H1 (cell line): Measurements from ENCODE around the gene COX6A2. TPM values are rescaled to one million over a fixed set of nuclear protein-coding genes. Genes with fewer than 3 reads are reported as not detected.

Experiments used
- CTCF ChIA-PET: fragments of 300-600 bp; sonication (Branson Sonifier 250); formaldehyde crosslinking; loops from one replicate; lab custom pipeline; 2021; ENCODE audit not compliant: partially characterized antibody; lab: Charles Lee
- POLR2A ChIA-PET: fragments of 300-600 bp; sonication (Branson Sonifier 250); formaldehyde crosslinking; loops from one replicate; lab custom pipeline; 2021; ENCODE audit warnings: inconsistent platforms; ENCODE audit not compliant: partially characterized antibody; lab: Charles Lee
- DNase-seq, 2 experiments: peaks; one replicate each; pipeline versions ENCODE4 v3.0.0 to v3.0.0-alpha.2; 2010 to 2022; ENCODE audit warnings: low spot score in 2 of 2, low read depth in 1 of 2, mixed read lengths in 1 of 2
- FAIRE-seq: peaks from 2 replicates; lab custom pipeline; 2011; peaks lifted over from hg19 to GRCh38; lab: Jason Lieb, UNC
- H2AFZ ChIP-seq: 2 replicates; pipeline ENCODE4 v1.8.1; 2012; ENCODE audit warnings: low read length, inconsistent platforms
- H2AK5ac ChIP-seq: 2 replicates; pipeline ENCODE4 v1.6.1; 2013; ENCODE audit warnings: low read depth, low read length
- H2BK120ac ChIP-seq: replicated peaks from 2 replicates; pipeline ENCODE3; 2013; ENCODE audit warnings: low read depth, low read length, inconsistent platforms
- H2BK12ac ChIP-seq: 2 replicates; pipeline ENCODE4 v1.6.1; 2013; ENCODE audit warnings: low read depth, low read length
- H2BK15ac ChIP-seq: 2 replicates; pipeline ENCODE4 v1.6.1; 2013; ENCODE audit warnings: low read length
- H2BK20ac ChIP-seq: 2 replicates; pipeline ENCODE4 v1.6.1; 2013; ENCODE audit warnings: low read length
- H2BK5ac ChIP-seq: 2 replicates; pipeline ENCODE4 v1.6.1; 2013; ENCODE audit warnings: low read depth, low read length
- H3K14ac ChIP-seq: 2 replicates; pipeline ENCODE4 v1.6.1; 2013; ENCODE audit warnings: inconsistent platforms; ENCODE audit not compliant: insufficient read length
- H3K18ac ChIP-seq: 2 replicates; pipeline ENCODE4 v1.6.1; 2013; ENCODE audit warnings: low read length; ENCODE audit errors: extremely low read depth
- H3K23ac ChIP-seq: 2 replicates; pipeline ENCODE4 v1.6.1; 2013; ENCODE audit warnings: inconsistent platforms; ENCODE audit not compliant: insufficient read length
- H3K23me2 ChIP-seq: 2 replicates; pipeline ENCODE4 v1.6.1; 2013; ENCODE audit warnings: low read depth, low read length
- H3K27ac ChIP-seq: 2 replicates; pipeline ENCODE4 v1.6.1; 2011; ENCODE audit warnings: low read depth, low read length, inconsistent platforms
- H3K27me3 ChIP-seq, 4 experiments: replicated peaks in 1 of 4; 1 replicate in 1 of 4; 2 replicates in 3 of 4; pipeline versions ENCODE4 v1.6.1 to v1.8.1; 2011 to 2013; ENCODE audit warnings: low read length in 3 of 4, mild to moderate bottlenecking in 3 of 4, inconsistent platforms in 2 of 4, mixed read lengths in 2 of 4, moderate library complexity in 1 of 4; ENCODE audit not compliant: control insufficient read depth in 3 of 4, insufficient read depth in 3 of 4; ENCODE audit errors: extremely low read depth in 1 of 4
- H3K36me3 ChIP-seq, 4 experiments: 2 replicates each; pipeline versions ENCODE4 v1.6.1 to v1.8.1; 2011 to 2013; ENCODE audit warnings: mild to moderate bottlenecking in 4 of 4, low read length in 3 of 4, moderate library complexity in 2 of 4, control low read depth in 1 of 4, inconsistent platforms in 1 of 4; ENCODE audit not compliant: insufficient read depth in 4 of 4, control insufficient read depth in 2 of 4
- H3K4ac ChIP-seq: replicated peaks from 2 replicates; pipeline ENCODE3; 2013; ENCODE audit warnings: low read length, low read depth, mixed read lengths, inconsistent platforms; ENCODE audit not compliant: insufficient read length
- H3K4me1 ChIP-seq, 4 experiments: replicated peaks in 1 of 4; 1 replicate in 1 of 4; 2 replicates in 3 of 4; pipeline versions ENCODE4 v1.6.1 to v1.8.1; 2011 to 2013; ENCODE audit warnings: low read length in 3 of 4, inconsistent platforms in 2 of 4, mixed read lengths in 1 of 4; ENCODE audit not compliant: insufficient read depth in 4 of 4, control insufficient read depth in 3 of 4
- H3K4me2 ChIP-seq, 2 experiments: 2 replicates each; pipeline versions ENCODE4 v1.6.1 to v1.8.1; 2011 to 2013; ENCODE audit warnings: low read depth in 2 of 2, low read length in 2 of 2, control low read depth in 1 of 2, inconsistent platforms in 1 of 2, mild to moderate bottlenecking in 1 of 2; ENCODE audit not compliant: insufficient read depth in 1 of 2
- H3K4me3 ChIP-seq, 4 experiments: fragments of 200-600, 300-600 bp in 1 of 4; sonication (generic), shearing (Covaris generic), sonication (Bioruptor Twin) in 1 of 4; 2 replicates each; pipeline versions ENCODE4 v1.5.1 to v1.8.1; 2011 to 2016; ENCODE audit warnings: low read length in 4 of 4, low read depth in 3 of 4, control low read depth in 2 of 4, inconsistent platforms in 2 of 4, mild to moderate bottlenecking in 2 of 4, mixed read lengths in 1 of 4, moderate library complexity in 1 of 4; ENCODE audit not compliant: insufficient read depth in 2 of 4; ENCODE audit errors: extremely low read depth in 1 of 4
- H3K56ac ChIP-seq: replicated peaks from 2 replicates; pipeline ENCODE3; 2013; ENCODE audit warnings: low read depth, mild to moderate bottlenecking, mixed read lengths, low read length, inconsistent platforms; ENCODE audit not compliant: insufficient read length
- H3K79me1 ChIP-seq: 2 replicates; pipeline ENCODE4 v1.6.1; 2013; ENCODE audit warnings: low read depth, low read length, control low read depth
- H3K79me2 ChIP-seq, 2 experiments: 2 replicates each; pipeline versions ENCODE4 v1.6.1 to v1.8.1; 2012 to 2013; ENCODE audit warnings: low read length in 2 of 2, mild to moderate bottlenecking in 2 of 2, inconsistent platforms in 1 of 2; ENCODE audit not compliant: insufficient read depth in 2 of 2, control insufficient read depth in 1 of 2
- H3K9ac ChIP-seq, 4 experiments: replicated peaks in 1 of 4; 1 replicate in 1 of 4; 2 replicates in 3 of 4; pipeline versions ENCODE4 v1.6.1 to v1.8.1; 2011 to 2013; ENCODE audit warnings: low read depth in 3 of 4, low read length in 3 of 4, control low read depth in 2 of 4, mild to moderate bottlenecking in 2 of 4, moderate library complexity in 2 of 4, inconsistent platforms in 1 of 4; ENCODE audit errors: extremely low read depth in 1 of 4
- H3K9me3 ChIP-seq, 2 experiments: 2 replicates each; pipeline versions ENCODE4 v1.6.1 to v1.8.1; 2012 to 2013; ENCODE audit warnings: mild to moderate bottlenecking in 2 of 2, moderate library complexity in 2 of 2, control low read depth in 1 of 2, inconsistent platforms in 1 of 2, low read depth in 1 of 2, low read length in 1 of 2, mixed read lengths in 1 of 2; ENCODE audit not compliant: insufficient read depth in 2 of 2
- H4K20me1 ChIP-seq, 2 experiments: replicated peaks in 1 of 2; 2 replicates each; pipeline versions ENCODE3 to v1.8.1; 2011 to 2013; ENCODE audit warnings: inconsistent platforms in 2 of 2, low read length in 2 of 2, mild to moderate bottlenecking in 1 of 2; ENCODE audit not compliant: insufficient read depth in 2 of 2, control insufficient read depth in 1 of 2
- H4K5ac ChIP-seq: 2 replicates; pipeline ENCODE4 v1.6.1; 2013; ENCODE audit warnings: low read length, low read depth, mixed read lengths, inconsistent platforms; ENCODE audit not compliant: insufficient read length
- H4K8ac ChIP-seq: 2 replicates; pipeline ENCODE4 v1.8.0; 2013; ENCODE audit warnings: mild to moderate bottlenecking, moderate library complexity, low read length, inconsistent platforms; ENCODE audit not compliant: insufficient read depth; ENCODE audit errors: extremely low read depth
- H4K91ac ChIP-seq: replicated peaks from 2 replicates; pipeline ENCODE3; 2013; ENCODE audit warnings: low read length, mixed read lengths, inconsistent platforms; ENCODE audit not compliant: insufficient read length
- RNF2 ChIP-seq: fragments of 200-900, 300-1000 bp; sonication (generic); IDR thresholded peaks from 2 replicates; pipeline ENCODE4 v1.7.1; 2016; ENCODE audit warnings: borderline replicate concordance, low read depth, mild to moderate bottlenecking, antibody characterized with exemption, low read length; ENCODE audit not compliant: poor library complexity, severe bottlenecking; ENCODE audit errors: missing control alignments
- WGBS, 2 experiments: shearing (Covaris generic) in 1 of 2; methylation state at CpG; one replicate each; pipeline versions ENCODE4 v1.1.6 to v1.1.7; 2013 to 2015; ENCODE audit warnings: low lambda C conversion rate in 2 of 2, mixed read lengths in 2 of 2, inconsistent platforms in 1 of 2, low coverage in 1 of 2, missing lambda C conversion rate in 1 of 2; ENCODE audit not compliant: insufficient replicate concordance in 2 of 2, insufficient coverage in 1 of 2, insufficient read length in 1 of 2; ENCODE audit errors: extremely low coverage in 1 of 2, missing lambda C conversion rate in 1 of 2; 5-methylcytosine and 5-hydroxymethylcytosine counted together
- polyA plus RNA-seq, 7 experiments: library from polyadenylated mRNA; depleted of rRNA in 3 of 7; stranded (reverse) in 5 of 7; unstranded in 2 of 7; fragments of >200 nt in 5 of 7; fragments of 200-250 nt in 2 of 7; gene quantifications; 1 replicate in 5 of 7; 2 replicates in 1 of 7; 4 replicates in 1 of 7; pipeline versions ENCODE4 v1.2.1 to v1.2.3, GENCODE V29; 2011 to 2013; ENCODE audit warnings: missing spikeins in 2 of 7, mixed read lengths in 2 of 7
- total RNA-seq: library from RNA; stranded (reverse); fragmentation: NEBNext Ultra II Directional; extraction: Animal tissue kit (Norgen Biotek cat#: 25700); gene quantifications from 2 replicates; pipeline ENCODE4 v1.2.1, GENCODE V29; 2021

Gene COX6A2
- total and polyA plus RNA-seq, 2 of the 8 experiments (the other 6 are each of a cell fraction or from before 2014, with no cell fraction given): 0.79 TPM; not detected in 1

GRCh38 chr16:31470615-31471014, 42.5 kb upstream of the COX6A2 start:
- ChIA-PET CTCF (interaction anchor here (1.4 kb wide), 1 partner anchor 10 kb away, joined by 10 read pairs; no protein-coding TSS in a partner anchor), POLR2A (interaction anchor here (1.3 kb wide), 1 partner anchor 11 kb away, joined by 5 read pairs; the partner anchor contains the start of gene ARMC5)
- H3K9ac ChIP-seq: no peak overlapping the region
- H3K79me2 ChIP-seq: no peaks in the 10 kb centered on the region
- no peak overlapping the region for H3K56ac ChIP-seq
- FAIRE-seq: no peak
- H3K18ac ChIP-seq: no peak overlapping the region
- no peaks in the 10 kb centered on the region; a peak in 1 of 8 replicates for H3K36me3 ChIP-seq
- H2BK5ac ChIP-seq: no peak overlapping the region
- no peak overlapping the region for H2BK20ac ChIP-seq
- 82% methylated on average over 2 of the region's 3 CpGs; no CpG with 5 or more reads in 1 of the 2 experiments for WGBS, 2 experiments
- H2BK15ac ChIP-seq: no peak overlapping the region
- peaks cover 2 to 29% (median 26%) of the 10 kb centered on the region in 4 experiments for H3K27me3 ChIP-seq
- no peak overlapping the region for H3K4ac ChIP-seq
- H4K20me1 ChIP-seq: peaks cover 0 to 3% of the 10 kb centered on the region in 2 experiments
- H2BK12ac ChIP-seq: no peak overlapping the region
- H4K5ac ChIP-seq: no peak overlapping the region
- H2AK5ac ChIP-seq: no peak overlapping the region
- no peak overlapping the region for H2AFZ ChIP-seq
- peak overlapping the region in 1 of 2 experiments; percentile 67; a peak in 1 of 4 replicates for H3K4me2 ChIP-seq
- no peak overlapping the region for H3K27ac ChIP-seq
- no peak overlapping the region for H4K91ac ChIP-seq
- no peak overlapping the region for H2BK120ac ChIP-seq
- TF ChIP-seq RNF2: no peak
- H3K4me1 ChIP-seq: peaks cover 0 to 6% (median 2%) of the 10 kb centered on the region in 4 experiments; a peak in 4 of 7 replicates
- peaks cover 5% of the 10 kb centered on the region; the same call in 1 of the 2 replicates for H3K23me2 ChIP-seq
- H3K23ac ChIP-seq: no peak overlapping the region
- no peak overlapping the region for H3K4me3 ChIP-seq
- H3K9me3 ChIP-seq: no peaks in the 10 kb centered on the region
- no peak overlapping the region for H4K8ac ChIP-seq
- no peak for DNase-seq
- no peak overlapping the region for H3K14ac ChIP-seq
- no peaks in the 10 kb centered on the region for H3K79me1 ChIP-seq
